Stimulated activated CD4-positive, alpha-beta T cell treated with anti-CD3 and anti-CD28 coated beads, TNF-alpha, amount 100 ng/mL, for 24 hours (primary cell): ENCODE data around the gene TPH2.

Experiments
- DNase-seq, 3 experiments: peaks; one replicate each; pipeline ENCODE4 v3.0.0-alpha.2; 2020; ENCODE audit warnings: low read depth in 3 of 3

The TPH2 gene

DNA sequence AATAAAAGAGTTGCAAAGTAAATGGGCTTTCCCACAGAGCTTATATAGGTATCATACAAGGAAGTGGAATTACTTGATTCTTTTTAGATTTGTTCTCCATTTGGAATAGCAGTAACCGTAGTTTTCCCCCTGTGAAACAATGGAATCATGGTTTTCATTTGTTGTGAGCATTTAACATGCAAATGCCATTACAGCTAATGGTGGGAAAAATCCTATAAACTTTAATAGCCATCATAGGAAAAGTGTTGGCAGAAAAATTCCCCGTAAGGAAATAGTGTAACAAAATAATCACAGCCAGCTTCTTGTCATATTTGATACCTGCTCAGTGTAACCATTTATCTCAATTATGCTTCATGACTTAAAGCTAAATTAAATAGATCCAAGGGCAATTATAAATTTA is 95.3 kb downstream of the TPH2 start:
- no peak for DNase-seq

DNA sequence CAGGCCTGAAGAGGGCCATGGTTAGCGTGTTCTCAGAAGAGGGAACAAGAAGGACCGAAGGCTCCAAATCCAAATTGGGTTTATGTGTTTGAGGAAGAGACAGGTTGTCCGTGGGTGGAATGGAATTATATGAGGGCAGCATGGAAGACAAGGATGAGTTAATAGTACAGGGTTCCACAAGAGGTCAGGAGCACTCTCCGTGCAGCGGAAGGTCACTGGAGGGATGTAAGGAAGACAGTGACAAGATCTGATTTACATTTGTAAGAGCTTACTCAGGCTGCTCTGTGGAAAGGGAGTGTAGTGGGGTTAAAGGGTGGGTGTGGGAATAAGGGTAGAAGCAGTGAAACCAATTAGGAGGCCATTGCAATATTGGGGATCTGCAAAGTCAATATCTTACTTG is 97.0 kb downstream of the TPH2 start:
- DNase-seq = no peak

GRCh38 chr12:72036393-72036792 is 97.7 kb downstream of the TPH2 start:
- no peak for DNase-seq

- no peak for DNase-seq
Observed at GRCh38 chr12:72037006-72037795, 98.6 kb downstream of the TPH2 start.

DNA sequence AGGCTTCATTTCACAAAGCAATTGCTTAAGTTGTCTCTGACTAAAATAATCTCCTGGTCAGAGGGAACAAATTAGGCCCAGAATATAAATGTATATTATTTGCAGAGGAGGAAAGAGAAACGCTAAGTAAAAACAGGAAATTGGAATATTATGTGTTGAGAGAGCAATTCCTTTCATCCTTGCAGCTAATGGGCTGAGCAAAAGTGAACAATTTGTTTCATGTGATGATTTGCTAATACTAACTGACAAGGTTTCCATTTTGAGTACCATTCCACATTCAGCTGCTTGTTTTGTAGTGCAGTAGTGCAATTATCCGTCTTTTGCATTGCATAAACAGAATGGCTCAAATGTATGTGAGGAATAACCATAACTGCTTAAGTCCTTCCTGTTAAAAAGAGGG is 103.2 kb downstream of the TPH2 start:
- no peak for DNase-seq

DNA sequence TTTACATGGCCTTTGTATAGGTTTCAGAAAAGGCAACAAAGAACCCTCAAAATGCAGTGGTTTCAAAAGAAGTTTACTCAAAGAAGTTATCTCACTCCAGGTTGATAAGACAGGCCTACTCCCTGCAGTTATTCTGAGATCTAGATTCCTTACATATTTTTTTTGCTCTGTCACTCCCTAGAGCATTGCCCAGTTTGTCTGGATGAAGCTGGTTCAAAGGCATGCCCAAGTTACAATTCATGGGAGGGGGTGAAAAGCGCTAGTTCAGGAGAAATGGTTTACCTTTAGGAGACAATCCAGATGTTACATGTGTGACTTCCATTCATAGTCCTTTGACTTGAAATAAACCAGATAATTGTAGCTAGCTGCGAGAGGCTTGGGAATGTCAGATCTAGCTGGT is 115.0 kb downstream of the TPH2 start:
- DNase-seq = no peak

GRCh38 chr12:72054511-72054910 is 115.9 kb downstream of the TPH2 start:
- DNase-seq = no peak

- no peak for DNase-seq
Observed at GRCh38 chr12:72057330-72057914, 118.8 kb downstream of the TPH2 start.

GRCh38 chr12:72063073-72063472 is 124.4 kb downstream of the TPH2 start:
- DNase-seq = no peak

DNA sequence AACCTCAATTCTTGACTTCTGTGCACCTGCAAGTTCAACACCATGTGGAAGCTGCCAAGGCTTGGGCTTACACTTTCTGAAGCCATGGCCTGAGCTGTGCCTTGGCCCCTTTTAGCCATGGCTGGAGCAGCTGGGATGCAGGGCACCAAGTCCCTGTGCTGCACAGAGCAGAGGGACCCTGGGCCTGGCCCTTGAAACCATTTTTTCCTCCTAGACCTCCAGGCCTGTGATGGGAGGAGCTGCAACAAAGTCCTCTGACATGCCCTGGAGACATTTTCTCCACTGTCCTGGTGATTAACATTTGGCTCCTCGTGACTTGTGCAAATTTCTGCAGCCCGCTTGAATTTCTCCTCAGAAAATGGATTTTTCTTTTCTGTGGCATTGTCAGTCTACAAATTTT is 132.4 kb downstream of the TPH2 start:
- DNase-seq = no peak

DNA sequence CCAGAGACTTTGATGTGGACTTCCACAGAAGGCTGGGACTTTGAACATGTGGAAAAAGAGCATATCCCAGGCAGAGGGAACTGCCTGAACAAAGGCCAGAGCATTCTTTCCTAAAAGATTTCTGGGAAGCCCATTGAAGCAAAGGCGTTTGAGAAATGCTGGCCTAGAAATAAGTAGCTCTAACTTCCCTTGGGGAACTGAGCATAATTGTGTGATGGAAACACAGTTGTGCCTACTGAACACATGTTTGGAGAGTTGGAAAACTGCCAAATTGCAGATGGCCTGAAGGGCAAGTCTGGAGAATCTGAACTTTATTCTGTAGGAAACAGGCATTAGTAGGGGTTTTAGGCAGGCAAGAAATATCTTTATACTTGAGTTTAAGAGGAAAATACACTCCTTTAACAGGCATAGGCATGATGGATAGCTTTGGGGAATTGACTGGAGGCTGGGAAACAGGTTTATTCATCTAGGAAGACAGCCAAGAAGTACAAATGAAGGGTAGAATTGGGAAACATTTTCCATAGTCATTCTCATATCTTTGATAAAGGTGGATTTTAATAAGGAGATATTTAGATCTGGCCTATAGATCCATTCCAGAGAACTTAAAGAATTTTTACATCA is 134.1 kb downstream of the TPH2 start:
- DNase-seq = no peak

- no peak for DNase-seq
Observed at GRCh38 chr12:72074065-72074464, 135.4 kb downstream of the TPH2 start.

- no peak for DNase-seq
Observed at GRCh38 chr12:72074956-72075355, 136.3 kb downstream of the TPH2 start.

GRCh38 chr12:72075401-72075800 is 136.8 kb downstream of the TPH2 start:
- no peak for DNase-seq

GRCh38 chr12:72075891-72076557 is 137.4 kb downstream of the TPH2 start:
- DNase-seq = no peak

DNA sequence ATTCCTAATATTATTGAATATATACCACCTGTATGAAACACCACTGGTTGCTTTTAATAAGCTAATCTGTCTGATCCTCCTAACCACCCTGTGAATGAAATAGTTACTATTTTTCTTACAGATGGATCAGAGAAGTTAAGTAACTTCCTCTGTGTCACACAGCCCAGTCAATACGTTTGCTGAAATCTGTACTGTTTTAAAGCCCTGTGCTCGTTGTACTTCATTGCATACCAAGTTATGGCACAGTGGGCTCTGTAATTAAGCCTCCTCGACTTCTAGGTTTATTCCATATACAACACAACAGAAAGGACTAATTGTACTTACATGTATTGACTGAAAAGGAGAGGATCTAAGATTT is 137.9 kb downstream of the TPH2 start:
- DNase-seq = no peak

GRCh38 chr12:72077111-72077820 is 138.6 kb downstream of the TPH2 start:
- DNase-seq = no peak

- DNase-seq = no peak
Observed at GRCh38 chr12:72081777-72082176, 143.1 kb downstream of the TPH2 start.
